Renal pelvis (tissue), 4 donors: Measurements from ENCODE around the gene PXT1. TPM values are rescaled to one million over a fixed set of nuclear protein-coding genes. Genes with fewer than 3 reads are reported as not detected.

Experiments
- DNase-seq: peaks from one replicate; pipeline ENCODE4 v3.0.0-alpha.2; 2013
- polyA plus RNA-seq, 3 donors: library from polyadenylated mRNA; unstranded; fragments of 120-200 nt; gene quantifications; one replicate each; pipeline ENCODE4 v1.2.1, GENCODE V29; 2013; ENCODE audit not compliant: insufficient read length in 3 of 3

The PXT1 gene
- polyA plus RNA-seq, 3 donors = 0.06 TPM; not detected in 2

DNA sequence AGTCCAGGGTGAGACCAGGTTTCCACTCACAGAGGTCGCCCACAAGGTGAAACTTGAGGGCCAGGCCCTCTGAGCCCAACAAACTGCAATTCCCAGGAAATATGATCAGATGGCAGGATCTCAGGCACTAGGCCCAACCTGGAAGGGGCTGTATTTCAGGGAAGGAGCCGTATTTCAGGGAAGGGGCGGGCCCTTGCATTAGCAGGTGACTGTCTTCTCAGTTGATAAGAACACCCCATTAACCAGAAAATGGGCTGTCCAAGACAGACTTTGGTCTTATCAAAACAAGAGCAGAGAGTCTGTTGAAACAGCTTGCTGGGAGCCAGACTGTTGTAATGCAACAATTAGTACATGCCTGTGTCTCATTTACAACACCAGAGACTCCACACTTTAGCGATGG is 95.0 kb downstream of the PXT1 start:
- no peak for DNase-seq

DNA sequence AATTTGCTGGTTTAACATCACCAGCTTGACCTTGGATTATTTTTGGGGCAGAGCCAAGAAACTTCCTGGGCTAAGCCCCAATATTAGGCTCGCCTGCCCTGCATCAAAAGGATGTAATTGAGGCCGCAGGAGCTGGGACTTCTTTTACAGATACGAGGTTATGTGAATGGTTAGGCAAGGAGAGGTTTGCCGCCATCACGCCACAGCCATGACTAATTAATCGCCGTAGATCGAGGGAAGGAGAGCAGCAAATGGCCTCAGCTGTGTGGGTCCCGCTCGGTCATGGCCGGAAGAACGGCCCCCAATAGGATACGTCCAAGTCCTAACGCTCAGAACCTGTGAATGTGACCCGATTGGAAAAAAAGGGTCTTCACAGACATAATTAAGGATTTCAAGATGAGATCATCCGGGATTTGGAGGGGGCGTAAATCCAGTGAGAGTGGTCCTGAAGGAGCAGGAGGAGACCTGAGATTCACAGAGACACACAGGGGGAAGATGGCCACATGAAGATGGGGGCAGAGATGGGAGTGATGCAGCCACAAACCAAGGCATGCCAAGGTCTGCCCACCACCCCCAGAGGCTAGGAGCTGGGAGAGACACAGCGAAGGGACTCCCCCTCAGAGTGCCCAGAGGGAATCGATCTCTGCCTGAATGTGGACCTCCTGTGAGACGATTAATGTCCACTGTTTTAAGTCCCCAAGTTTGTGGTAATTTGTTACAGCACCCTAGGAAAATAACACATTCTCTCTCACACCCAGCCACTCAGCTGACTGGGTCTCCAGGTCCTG is 96.0 kb downstream of the PXT1 start:
- no peak for DNase-seq

DNA sequence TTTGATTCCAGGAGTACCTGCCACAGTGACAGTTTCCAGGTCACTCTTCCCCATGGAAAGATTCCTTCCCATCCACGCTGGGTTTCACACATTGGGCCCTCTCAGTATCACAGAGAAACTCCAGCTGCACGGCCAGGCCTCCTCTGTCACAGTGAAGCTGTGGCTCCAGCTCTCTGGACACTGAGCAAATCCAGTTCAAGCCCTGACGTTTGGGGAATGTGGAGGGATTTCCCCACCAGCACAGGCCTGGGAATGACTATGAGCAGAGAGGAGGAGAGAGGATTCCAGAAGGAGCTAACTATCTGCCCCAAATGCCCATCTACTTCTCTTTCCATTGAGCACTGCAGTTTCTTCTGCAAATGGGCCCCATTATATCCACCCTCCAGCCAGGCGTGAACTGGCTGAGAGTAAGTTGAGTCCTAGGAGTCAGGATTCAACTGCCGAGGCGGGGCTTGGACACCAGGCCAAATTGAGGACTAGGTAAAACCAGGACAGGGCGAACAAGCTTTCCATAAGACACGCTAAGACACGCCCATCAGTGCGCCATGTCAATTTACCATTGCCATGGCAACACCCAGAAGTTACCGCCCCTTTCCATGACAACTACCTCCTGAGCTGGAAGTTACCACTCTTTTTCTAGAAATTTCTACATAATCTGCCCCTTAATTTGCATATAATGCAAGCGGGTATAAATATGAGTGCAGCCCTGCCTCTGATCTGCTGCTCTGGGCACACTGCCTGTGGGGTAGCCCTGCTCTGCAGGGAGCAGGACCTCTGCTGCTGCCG is 96.8 kb downstream of the PXT1 start:
- DNase-seq = no peak

DNA sequence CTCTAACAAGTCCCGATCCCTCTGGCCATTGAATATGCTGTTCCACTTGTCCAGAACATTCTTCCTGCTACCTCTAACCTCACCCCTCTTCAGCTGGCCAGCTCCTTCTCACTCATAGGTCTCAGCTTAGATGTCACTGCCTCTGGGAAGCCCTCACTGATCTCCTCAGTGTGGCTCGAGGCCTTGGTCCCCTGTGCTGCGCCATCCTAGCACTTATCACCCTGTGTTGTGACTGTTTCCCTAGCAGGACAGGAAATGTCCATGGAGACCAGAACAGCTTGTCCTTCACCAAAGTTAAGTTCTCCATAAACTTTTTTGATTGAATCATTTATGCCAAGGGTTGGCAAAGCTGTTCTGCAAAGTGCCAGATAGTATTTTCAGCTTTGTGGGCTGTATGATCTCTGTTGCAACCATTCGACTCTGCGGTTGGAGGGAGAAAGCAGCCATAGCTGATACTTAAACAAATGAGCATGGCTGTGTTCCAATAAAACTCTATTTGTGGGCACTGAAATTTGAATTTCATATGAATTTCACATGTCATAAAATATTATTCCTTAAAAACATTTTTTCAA is 99.5 kb downstream of the PXT1 start:
- no peak for DNase-seq

DNA sequence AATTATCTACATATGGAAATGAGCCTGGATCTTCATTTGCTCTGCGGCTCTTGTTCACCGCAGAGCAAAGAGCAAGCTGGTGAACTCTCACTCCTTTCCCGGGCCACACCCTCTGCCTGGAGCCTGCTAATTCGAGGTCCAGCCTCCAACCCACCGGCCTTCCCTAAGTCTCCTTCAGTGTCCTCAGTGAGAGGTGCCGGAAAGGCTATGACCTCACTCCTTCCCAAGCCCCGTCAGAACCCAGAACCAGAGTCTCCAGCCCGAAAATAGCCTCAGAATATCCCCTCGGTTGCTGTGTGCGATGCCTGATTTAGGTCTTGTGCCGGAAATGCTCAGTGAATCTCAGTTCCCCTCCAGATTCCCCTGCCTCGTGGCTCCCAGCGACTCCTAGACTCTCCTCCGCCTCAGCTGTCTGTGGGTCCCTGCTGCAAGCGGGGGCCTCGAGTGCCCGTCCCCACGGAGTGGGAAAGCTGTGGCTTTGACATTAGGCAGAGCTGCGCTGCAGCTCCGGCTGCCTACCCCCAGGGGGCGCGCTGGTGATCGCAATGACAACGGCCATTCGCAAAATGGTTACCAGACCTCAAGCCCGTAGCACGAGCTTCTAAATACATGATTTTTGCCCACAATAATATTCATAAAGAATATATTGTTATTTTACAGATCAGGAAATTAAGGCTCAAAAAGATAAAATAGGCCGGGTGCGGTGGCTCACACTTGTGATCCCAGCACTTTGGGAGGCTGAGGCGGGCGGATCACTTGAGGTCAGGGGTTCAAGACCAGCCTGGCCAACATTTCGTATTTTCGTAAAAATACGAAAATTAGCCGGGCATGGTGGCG is 101.8 kb downstream of the PXT1 start:
- no peak for DNase-seq

Other genes starting within 250 kb of the PXT1 start
- 10 to 100 TPM; 47.9 to 60.0 (median 57.8) TPM for gene BRPF3, start 246.1 kb downstream of the PXT1 start, polyA plus RNA-seq
- 1 to 10 TPM; 1.7 to 3.0 (median 2.5) TPM for gene PNPLA1, start 172.8 kb downstream of the PXT1 start, polyA plus RNA-seq
- under 1 TPM; 0.16 to 0.20 (median 0.19) TPM for gene BNIP5, start 106.0 kb downstream of the PXT1 start, polyA plus RNA-seq
- under 1 TPM in 2 of 3 donors, not detected in 1; 0.11 to 0.13 TPM for gene ETV7, start 55.2 kb downstream of the PXT1 start, polyA plus RNA-seq
- 10 to 100 TPM; 42.0 to 49.5 (median 48.6) TPM for gene KCTD20, start 146 bp upstream of the PXT1 start, polyA plus RNA-seq
- gene STK38, start 104.6 kb upstream of the PXT1 start, polyA plus RNA-seq = 10 to 100 TPM; 48.5 to 61.7 (median 52.8) TPM
- gene SRSF3, start 151.5 kb upstream of the PXT1 start, polyA plus RNA-seq = 100 to 1,000 TPM; 584 to 609 (median 606) TPM
- 10 to 100 TPM; 11.1 to 12.2 (median 11.7) TPM for gene CDKN1A, start 235.9 kb upstream of the PXT1 start, polyA plus RNA-seq